HEK293 (cell line): ENCODE results near the gene SESN2.

ENCODE experiments used
- BCL11A ChIP-seq: fragments of 450-650 bp; formaldehyde crosslinking; IDR thresholded peaks from 2 replicates; pipeline ENCODE4 v1.5.1; 2016; ENCODE audit warnings: low read depth, missing biosample characterization, missing genetic modification characterization
- ZNF138 ChIP-seq: fragments of 450-650 bp; formaldehyde crosslinking; IDR thresholded peaks from 2 replicates; pipeline ENCODE4 v1.5.1; 2016; ENCODE audit warnings: missing biosample characterization, missing genetic modification characterization, borderline replicate concordance
- ZNF292 ChIP-seq: fragments of 450-650 bp; formaldehyde crosslinking; IDR thresholded peaks from 2 replicates; pipeline ENCODE4 v1.5.1; 2016; ENCODE audit warnings: low read depth, missing biosample characterization, missing genetic modification characterization, borderline replicate concordance
- TF ChIP-seq, protein P1 (sequence below): fragments of 450-650 bp; formaldehyde crosslinking; IDR thresholded peaks from 2 replicates; pipeline ENCODE4 v1.5.1; 2016; ENCODE audit warnings: missing biosample characterization, missing genetic modification characterization

DNA sequence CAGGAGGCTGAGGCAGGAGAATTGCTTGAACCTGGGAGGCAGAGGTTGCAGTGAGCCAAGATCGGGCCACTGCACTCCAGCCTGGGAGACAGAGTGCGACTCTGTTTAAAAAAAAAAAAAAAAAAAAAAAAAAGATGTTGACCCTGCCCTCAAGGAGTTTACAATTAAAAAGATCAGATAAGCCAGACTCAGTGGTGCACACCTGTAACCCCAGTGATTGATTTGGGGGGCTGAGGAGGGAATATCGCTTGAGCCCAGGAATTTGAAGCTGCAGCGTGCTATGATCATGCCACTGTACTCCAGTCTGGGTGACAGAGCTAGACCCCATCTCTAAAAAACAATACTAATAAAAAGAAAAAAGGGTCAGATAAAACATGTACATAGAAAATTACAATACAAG is 1.6 kb upstream of the SESN2 start:
- TF ChIP-seq ZNF138 (tag by site-specific recombination) (no peak), BCL11A (tag by site-specific recombination) (no peak), ZNF292 (no peak)
- TF ChIP-seq, protein P1, sequence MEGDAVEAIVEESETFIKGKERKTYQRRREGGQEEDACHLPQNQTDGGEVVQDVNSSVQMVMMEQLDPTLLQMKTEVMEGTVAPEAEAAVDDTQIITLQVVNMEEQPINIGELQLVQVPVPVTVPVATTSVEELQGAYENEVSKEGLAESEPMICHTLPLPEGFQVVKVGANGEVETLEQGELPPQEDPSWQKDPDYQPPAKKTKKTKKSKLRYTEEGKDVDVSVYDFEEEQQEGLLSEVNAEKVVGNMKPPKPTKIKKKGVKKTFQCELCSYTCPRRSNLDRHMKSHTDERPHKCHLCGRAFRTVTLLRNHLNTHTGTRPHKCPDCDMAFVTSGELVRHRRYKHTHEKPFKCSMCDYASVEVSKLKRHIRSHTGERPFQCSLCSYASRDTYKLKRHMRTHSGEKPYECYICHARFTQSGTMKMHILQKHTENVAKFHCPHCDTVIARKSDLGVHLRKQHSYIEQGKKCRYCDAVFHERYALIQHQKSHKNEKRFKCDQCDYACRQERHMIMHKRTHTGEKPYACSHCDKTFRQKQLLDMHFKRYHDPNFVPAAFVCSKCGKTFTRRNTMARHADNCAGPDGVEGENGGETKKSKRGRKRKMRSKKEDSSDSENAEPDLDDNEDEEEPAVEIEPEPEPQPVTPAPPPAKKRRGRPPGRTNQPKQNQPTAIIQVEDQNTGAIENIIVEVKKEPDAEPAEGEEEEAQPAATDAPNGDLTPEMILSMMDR (tag by site-specific recombination): no peak
